Right atrium auricular region (tissue), 2 donors: ENCODE data around the gene TRAF3. TPM values are rescaled to one million over a fixed set of nuclear protein-coding genes. Genes with fewer than 3 reads are reported as not detected.

ENCODE experiments used
- DNase-seq: peaks from one replicate; pipeline ENCODE4 v3.0.0-alpha.2; 2019; ENCODE audit warnings: low spot score
- H3K27ac ChIP-seq, 2 donors: fragments of 200-600 bp; sonication (generic); 1 replicate in 1 of 2; 2 replicates in 1 of 2; pipeline ENCODE4 v1.5.1; 2016 to 2019
- H3K27me3 ChIP-seq, 2 donors: fragments of 200-600 bp; sonication (generic); one replicate each; pipeline versions ENCODE4 v1.5.1 to v1.6.0; 2017 to 2019
- H3K36me3 ChIP-seq: fragments of 200-600 bp; sonication (generic); one replicate; pipeline ENCODE4 v1.5.1; 2016
- H3K4me1 ChIP-seq, 2 donors: fragments of 200-600 bp; sonication (generic); one replicate each; pipeline versions ENCODE4 v1.5.1 to v1.6.0; 2017 to 2019
- H3K4me3 ChIP-seq, 2 donors: fragments of 200-600 bp; sonication (generic); 1 replicate in 1 of 2; 2 replicates in 1 of 2; pipeline ENCODE4 v1.5.1; 2017 to 2019; ENCODE audit warnings: mild to moderate bottlenecking in 1 of 2, moderate library complexity in 1 of 2
- H3K9me3 ChIP-seq, 2 donors: fragments of 200-600 bp; sonication (generic); one replicate each; pipeline ENCODE4 v1.5.1; 2019
- CTCF ChIP-seq, 2 donors: fragments of 200-600 bp; sonication (generic); IDR thresholded peaks; one replicate each; pipeline ENCODE4 v1.5.1; 2019; ENCODE audit warnings: antibody characterized with exemption in 2 of 2
- total RNA-seq, 2 donors: library from RNA; depleted of rRNA; stranded (reverse); fragments of >200 nt; gene quantifications; one replicate each; pipeline ENCODE4 v1.1.0, GENCODE V29; 2016

Gene TRAF3
- total RNA-seq, 2 donors from 2014 or later, result 9.1 to 10.0 TPM

GRCh38 chr14:102804858-102805257 is 27.6 kb downstream of the TRAF3 start:
- no peak for DNase-seq
- Histone ChIP-seq H3K27me3 (no peaks in the 10 kb centered on the region), H3K9me3 (no peaks in the 10 kb centered on the region), H3K4me1 (no peaks in the 10 kb centered on the region), H3K4me3 (no peak overlapping the region), H3K36me3 (no peaks in the 10 kb centered on the region), H3K27ac (no peak overlapping the region)
- TF ChIP-seq CTCF (IDR thresholded peaks at IDR 0.05), result no peak

GRCh38 chr14:102805371-102805891 is 28.2 kb downstream of the TRAF3 start:
- no peaks in the 10 kb centered on the region for H3K9me3 ChIP-seq
- no peak overlapping the region for H3K4me3 ChIP-seq
- no peaks in the 10 kb centered on the region for H3K36me3 ChIP-seq
- no peak for DNase-seq
- H3K27me3 ChIP-seq, result no peaks in the 10 kb centered on the region
- TF ChIP-seq CTCF (IDR thresholded peaks at IDR 0.05), result no peak
- no peak overlapping the region for H3K27ac ChIP-seq
- no peaks in the 10 kb centered on the region for H3K4me1 ChIP-seq

DNA sequence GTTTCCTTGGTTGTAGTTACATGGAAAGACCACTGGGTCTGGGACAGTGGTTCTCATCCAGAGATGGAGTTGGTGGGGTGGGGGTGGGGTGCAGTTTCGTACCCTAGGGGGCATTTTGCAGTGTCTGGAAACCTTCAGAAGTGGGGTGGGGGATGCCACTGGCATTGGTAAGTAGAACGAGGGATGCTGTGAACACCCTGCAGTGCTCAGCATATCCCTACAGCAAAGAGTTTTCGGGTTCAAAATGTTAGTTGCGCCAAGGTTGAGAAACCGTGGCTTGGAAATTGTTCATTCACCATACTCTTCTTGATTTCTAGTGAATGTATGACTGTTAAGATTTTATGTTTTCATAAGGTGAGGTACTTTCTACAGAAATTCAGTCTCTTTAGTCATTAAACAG is 28.7 kb downstream of the TRAF3 start:
- Histone ChIP-seq H3K4me1 (no peaks in the 10 kb centered on the region), H3K27me3 (no peaks in the 10 kb centered on the region), H3K36me3 (no peaks in the 10 kb centered on the region), H3K27ac (no peak overlapping the region), H3K4me3 (no peak overlapping the region), H3K9me3 (no peaks in the 10 kb centered on the region)
- no peak for TF ChIP-seq CTCF (IDR thresholded peaks at IDR 0.05)
- no peak for DNase-seq

DNA sequence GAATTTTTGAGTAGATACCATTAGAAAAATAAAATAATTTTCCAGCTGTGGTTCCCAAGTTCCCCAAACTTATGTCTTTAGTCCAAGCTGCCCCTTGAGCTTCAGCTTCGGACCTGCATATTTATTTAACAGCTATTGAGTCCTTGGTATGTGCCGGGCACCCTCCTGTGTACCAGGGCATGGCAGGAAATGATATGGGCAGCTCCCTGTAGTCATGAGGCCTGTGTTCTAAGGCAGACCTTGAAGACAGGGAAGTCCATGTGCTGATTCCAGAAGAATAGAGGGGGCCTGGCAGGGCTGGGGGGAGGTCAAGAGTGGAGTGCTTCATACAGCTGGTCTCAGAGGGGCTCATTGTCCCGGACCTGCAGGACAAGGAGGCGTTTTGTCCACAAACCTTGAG is 29.2 kb downstream of the TRAF3 start:
- Histone ChIP-seq H3K4me3 (no peak overlapping the region), H3K36me3 (no peaks in the 10 kb centered on the region), H3K27ac (no peak overlapping the region), H3K27me3 (no peaks in the 10 kb centered on the region), H3K4me1 (no peaks in the 10 kb centered on the region), H3K9me3 (no peaks in the 10 kb centered on the region)
- TF ChIP-seq CTCF (IDR thresholded peaks at IDR 0.05), result no peak
- DNase-seq, result no peak

- H3K4me3 ChIP-seq, result no peak overlapping the region
- no peaks in the 10 kb centered on the region for H3K27me3 ChIP-seq
- no peaks in the 10 kb centered on the region for H3K9me3 ChIP-seq
- H3K27ac ChIP-seq, result no peak overlapping the region
- no peaks in the 10 kb centered on the region for H3K4me1 ChIP-seq
- no peak for DNase-seq
- H3K36me3 ChIP-seq, result no peaks in the 10 kb centered on the region
- no peak for TF ChIP-seq CTCF (IDR thresholded peaks at IDR 0.05)
These were observed 29.8 kb downstream of the TRAF3 start for GRCh38 chr14:102807013-102807406.

DNA sequence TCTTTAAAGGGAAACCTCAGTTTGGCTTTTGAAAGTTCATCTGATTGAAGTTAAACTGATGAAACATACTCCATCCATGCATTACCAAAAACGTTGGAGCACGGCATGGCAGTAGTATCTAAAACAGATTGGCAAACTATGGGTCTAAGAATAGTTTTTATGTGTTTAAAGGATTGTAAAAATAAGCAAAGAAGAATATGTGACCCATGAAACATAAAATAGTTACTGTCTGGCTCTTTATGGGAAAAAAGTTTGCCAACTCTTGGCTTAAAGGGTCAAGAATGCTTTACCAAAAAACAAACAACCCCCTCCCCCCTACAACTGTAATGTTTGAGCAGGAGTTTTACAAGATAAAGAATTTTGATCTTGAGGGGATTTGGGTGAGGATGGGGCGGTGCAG is 32.6 kb downstream of the TRAF3 start:
- H3K36me3 ChIP-seq, result no peaks in the 10 kb centered on the region
- no peaks in the 10 kb centered on the region for H3K9me3 ChIP-seq
- no peak for DNase-seq
- H3K27me3 ChIP-seq, result no peaks in the 10 kb centered on the region
- H3K4me1 ChIP-seq, result no peaks in the 10 kb centered on the region
- no peak overlapping the region for H3K27ac ChIP-seq
- H3K4me3 ChIP-seq, result no peak overlapping the region
- TF ChIP-seq CTCF (IDR thresholded peaks at IDR 0.05), result no peak
